NB4 (cell line): ENCODE results near the gene RNF31.

Experiments used
- DNase-seq: peaks from one replicate; pipeline ENCODE4 v3.0.0; 2010; ENCODE audit warnings: low read depth
- H3K4me3 ChIP-seq: one replicate; pipeline ENCODE4 v1.5.1; 2011; ENCODE audit warnings: mild to moderate bottlenecking, low read depth, low read length, moderate library complexity
- MAX ChIP-seq: IDR thresholded peaks from 2 replicates; pipeline ENCODE4 v1.6.1; 2011; ENCODE audit warnings: low read depth, low read length
- MYC ChIP-seq: IDR thresholded peaks from 2 replicates; pipeline ENCODE4 v1.6.1; 2011; ENCODE audit warnings: low read depth, low read length
- POLR2A ChIP-seq: IDR thresholded peaks from 2 replicates; pipeline ENCODE4 v1.6.1; 2011; ENCODE audit warnings: mild to moderate bottlenecking; ENCODE audit not compliant: insufficient read length; ENCODE audit errors: extremely low read depth
- TF ChIP-seq, protein P1 (sequence below): IDR thresholded peaks from one replicate; pipeline ENCODE4 v1.5.1; 2012; ENCODE audit warnings: low read depth, low read length

Gene RNF31

DNA sequence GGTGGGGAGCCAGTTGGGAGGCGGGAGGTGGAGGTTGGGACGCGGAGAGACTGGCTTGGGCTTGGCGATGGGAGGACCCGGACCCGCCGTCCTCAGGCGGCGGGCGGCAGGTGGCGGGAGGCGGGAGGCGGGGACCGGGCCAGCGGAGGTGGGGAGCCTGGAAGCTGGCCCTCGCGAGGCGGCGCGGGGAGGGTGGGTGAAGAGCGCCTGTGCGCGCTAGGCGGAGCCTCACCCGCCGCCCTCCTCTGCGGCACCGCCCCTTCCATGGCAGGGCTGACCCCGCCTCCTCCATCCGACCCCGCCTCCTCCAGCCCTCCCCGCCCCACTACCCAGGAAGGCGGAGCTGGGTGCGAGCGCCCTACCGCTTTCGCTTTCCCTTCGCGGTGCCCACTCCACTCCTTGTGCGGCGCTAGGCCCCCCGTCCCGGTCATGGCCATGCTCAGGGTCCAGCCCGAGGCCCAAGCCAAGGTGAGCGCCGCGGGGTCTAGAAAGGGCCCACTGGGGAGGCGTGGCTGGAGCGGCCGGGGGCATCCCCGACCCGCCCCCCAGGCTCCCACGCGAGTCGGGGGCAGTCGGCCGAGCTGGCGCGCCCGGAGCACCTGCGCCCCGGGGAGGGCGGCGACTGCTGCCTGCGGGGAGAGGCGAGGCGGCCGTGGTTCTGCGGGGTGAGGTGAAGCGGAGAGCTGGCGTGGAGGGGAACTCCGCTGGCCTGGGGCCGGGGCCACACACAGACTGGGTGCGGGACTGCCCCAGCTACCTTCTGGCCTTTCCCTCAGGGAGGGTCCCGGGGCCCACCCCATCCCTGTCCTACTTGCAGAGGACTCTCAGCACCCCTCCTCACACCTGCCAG, 11.2 kb upstream of the RNF31 start, which contains the start of gene PSME1:
TSS of gene PSME1 (plus strand) at position 361 of the 850 bp plus-strand sequence. CDS start at position 430, 69 bp downstream.
- DNase-seq: peak; percentile 92
- H3K4me3 ChIP-seq: peak within 1 kb of the TSS; percentile 60
- peak; percentile 42; the same call in 1 of the 2 replicates for TF ChIP-seq MYC
- peak; percentile 76 for TF ChIP-seq POLR2A
- TF ChIP-seq, protein P1, sequence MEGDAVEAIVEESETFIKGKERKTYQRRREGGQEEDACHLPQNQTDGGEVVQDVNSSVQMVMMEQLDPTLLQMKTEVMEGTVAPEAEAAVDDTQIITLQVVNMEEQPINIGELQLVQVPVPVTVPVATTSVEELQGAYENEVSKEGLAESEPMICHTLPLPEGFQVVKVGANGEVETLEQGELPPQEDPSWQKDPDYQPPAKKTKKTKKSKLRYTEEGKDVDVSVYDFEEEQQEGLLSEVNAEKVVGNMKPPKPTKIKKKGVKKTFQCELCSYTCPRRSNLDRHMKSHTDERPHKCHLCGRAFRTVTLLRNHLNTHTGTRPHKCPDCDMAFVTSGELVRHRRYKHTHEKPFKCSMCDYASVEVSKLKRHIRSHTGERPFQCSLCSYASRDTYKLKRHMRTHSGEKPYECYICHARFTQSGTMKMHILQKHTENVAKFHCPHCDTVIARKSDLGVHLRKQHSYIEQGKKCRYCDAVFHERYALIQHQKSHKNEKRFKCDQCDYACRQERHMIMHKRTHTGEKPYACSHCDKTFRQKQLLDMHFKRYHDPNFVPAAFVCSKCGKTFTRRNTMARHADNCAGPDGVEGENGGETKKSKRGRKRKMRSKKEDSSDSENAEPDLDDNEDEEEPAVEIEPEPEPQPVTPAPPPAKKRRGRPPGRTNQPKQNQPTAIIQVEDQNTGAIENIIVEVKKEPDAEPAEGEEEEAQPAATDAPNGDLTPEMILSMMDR: no peak
- TF ChIP-seq MAX: peak; percentile 33; the same call in 1 of the 2 replicates

DNA sequence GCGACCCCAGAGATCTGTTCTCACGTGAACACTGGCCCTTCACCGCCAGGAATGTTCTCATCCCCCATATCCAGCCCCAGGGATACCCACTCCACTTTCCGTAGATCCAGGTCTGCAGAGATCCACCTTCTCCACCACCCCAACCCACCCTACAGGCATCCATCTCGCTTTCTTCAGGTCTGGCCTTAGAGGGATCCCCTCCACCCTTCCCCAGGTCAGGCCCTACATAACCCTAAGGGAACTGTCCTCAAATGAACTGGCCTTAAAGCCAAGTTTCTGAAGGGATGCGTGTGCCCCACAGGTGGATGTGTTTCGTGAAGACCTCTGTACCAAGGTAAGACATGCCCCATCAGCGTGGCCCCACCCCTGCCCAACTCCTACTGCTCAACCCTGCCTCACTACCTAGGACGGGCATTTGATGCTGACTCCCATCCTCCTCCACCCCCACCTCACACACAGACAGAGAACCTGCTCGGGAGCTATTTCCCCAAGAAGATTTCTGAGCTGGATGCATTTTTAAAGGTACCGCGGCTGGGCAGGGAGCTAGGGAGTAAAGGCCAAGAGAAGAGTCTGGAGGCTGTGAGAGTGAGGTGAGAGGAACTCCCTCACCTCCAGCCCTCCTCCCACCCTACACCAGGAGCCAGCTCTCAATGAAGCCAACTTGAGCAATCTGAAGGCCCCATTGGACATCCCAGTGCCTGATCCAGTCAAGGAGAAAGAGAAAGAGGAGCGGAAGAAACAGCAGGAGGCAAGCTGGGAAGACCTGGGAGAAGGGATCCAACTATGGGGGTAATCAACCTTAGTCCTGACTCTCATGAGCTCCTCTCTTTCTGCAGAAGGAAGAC, 10.4 kb upstream of the RNF31 start:
- DNase-seq: peak; percentile 17
- no peak for TF ChIP-seq POLR2A
- no peak for TF ChIP-seq MAX
- TF ChIP-seq, protein P1: no peak
- TF ChIP-seq MYC: no peak
- peak overlapping the region; percentile 60 for H3K4me3 ChIP-seq

GRCh38 chr14:24137529-24138395, 9.5 kb upstream of the RNF31 start:
- peak overlapping the region; percentile 16 for H3K4me3 ChIP-seq
- TF ChIP-seq MYC: no peak
- TF ChIP-seq, protein P1: no peak
- TF ChIP-seq MAX: no peak
- TF ChIP-seq POLR2A: no peak
- no peak for DNase-seq

GRCh38 chr14:24138396-24139271, 8.7 kb upstream of the RNF31 start:
- no peak for TF ChIP-seq MAX
- TF ChIP-seq, protein P1: no peak
- TF ChIP-seq POLR2A: no peak
- TF ChIP-seq MYC: no peak
- DNase-seq: no peak

More at GRCh38 chr14:24138396-24139271, 8.7 kb upstream of the RNF31 start:
- H3K4me3 ChIP-seq: no peak overlapping the region
